ENCODE data around the gene SLC9A9.

Gene SLC9A9

DNA sequence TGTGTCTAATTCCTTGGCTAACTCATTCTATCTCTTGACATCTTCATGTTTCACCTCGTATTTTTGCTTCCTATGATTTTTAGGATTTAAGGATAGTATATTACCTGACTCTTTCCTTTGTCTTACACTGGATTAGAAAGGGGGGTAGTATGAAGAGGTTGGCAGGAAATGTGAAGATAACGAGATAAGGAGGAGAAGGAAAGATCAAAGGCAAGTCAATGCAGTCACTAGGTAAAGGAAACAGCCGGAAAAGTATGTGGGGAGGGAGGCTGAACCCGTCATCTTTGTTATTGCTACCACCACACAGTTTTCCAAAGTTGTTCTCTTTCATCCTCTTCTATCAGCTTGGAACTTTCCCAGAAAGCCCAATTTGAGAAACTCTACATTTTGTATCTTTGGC lies 90.6 kb downstream of the SLC9A9 start:
- no peak for ATAC-seq
- TF ChIP-seq, protein P1, sequence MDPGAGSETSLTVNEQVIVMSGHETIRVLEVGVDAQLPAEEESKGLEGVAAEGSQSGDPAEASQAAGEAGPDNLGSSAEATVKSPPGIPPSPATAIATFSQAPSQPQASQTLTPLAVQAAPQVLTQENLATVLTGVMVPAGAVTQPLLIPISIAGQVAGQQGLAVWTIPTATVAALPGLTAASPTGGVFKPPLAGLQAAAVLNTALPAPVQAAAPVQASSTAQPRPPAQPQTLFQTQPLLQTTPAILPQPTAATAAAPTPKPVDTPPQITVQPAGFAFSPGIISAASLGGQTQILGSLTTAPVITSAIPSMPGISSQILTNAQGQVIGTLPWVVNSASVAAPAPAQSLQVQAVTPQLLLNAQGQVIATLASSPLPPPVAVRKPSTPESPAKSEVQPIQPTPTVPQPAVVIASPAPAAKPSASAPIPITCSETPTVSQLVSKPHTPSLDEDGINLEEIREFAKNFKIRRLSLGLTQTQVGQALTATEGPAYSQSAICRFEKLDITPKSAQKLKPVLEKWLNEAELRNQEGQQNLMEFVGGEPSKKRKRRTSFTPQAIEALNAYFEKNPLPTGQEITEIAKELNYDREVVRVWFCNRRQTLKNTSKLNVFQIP (CRISPR knock-in tag; IDR thresholded peaks at IDR 0.05; ENCODE audit: borderline replicate concordance, low read depth): no peak
- TF ChIP-seq ZNF565 (CRISPR knock-in tag; conservative IDR thresholded peaks at IDR 0.05; ENCODE audit: low read depth) (no peak), BACH2 (CRISPR knock-in tag; IDR thresholded peaks at IDR 0.05; ENCODE audit: borderline replicate concordance) (no peak), CSRNP3 (CRISPR knock-in tag; IDR thresholded peaks at IDR 0.05) (no peak), RARB (CRISPR knock-in tag; IDR thresholded peaks at IDR 0.05) (no peak), OSR1 (CRISPR knock-in tag; IDR thresholded peaks at IDR 0.05) (no peak)
- TF ChIP-seq, protein P2, sequence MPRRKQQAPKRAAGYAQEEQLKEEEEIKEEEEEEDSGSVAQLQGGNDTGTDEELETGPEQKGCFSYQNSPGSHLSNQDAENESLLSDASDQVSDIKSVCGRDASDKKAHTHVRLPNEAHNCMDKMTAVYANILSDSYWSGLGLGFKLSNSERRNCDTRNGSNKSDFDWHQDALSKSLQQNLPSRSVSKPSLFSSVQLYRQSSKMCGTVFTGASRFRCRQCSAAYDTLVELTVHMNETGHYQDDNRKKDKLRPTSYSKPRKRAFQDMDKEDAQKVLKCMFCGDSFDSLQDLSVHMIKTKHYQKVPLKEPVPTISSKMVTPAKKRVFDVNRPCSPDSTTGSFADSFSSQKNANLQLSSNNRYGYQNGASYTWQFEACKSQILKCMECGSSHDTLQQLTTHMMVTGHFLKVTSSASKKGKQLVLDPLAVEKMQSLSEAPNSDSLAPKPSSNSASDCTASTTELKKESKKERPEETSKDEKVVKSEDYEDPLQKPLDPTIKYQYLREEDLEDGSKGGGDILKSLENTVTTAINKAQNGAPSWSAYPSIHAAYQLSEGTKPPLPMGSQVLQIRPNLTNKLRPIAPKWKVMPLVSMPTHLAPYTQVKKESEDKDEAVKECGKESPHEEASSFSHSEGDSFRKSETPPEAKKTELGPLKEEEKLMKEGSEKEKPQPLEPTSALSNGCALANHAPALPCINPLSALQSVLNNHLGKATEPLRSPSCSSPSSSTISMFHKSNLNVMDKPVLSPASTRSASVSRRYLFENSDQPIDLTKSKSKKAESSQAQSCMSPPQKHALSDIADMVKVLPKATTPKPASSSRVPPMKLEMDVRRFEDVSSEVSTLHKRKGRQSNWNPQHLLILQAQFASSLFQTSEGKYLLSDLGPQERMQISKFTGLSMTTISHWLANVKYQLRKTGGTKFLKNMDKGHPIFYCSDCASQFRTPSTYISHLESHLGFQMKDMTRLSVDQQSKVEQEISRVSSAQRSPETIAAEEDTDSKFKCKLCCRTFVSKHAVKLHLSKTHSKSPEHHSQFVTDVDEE (CRISPR knock-in tag; IDR thresholded peaks at IDR 0.05): no peak

GRCh38 chr3:143755978-143756377 lies 92.3 kb downstream of the SLC9A9 start:
- no peak for ATAC-seq
- no peak for TF ChIP-seq ISL1 (CRISPR knock-in tag; IDR thresholded peaks at IDR 0.05)
- TF ChIP-seq RARB (CRISPR knock-in tag; IDR thresholded peaks at IDR 0.05): no peak

DNA sequence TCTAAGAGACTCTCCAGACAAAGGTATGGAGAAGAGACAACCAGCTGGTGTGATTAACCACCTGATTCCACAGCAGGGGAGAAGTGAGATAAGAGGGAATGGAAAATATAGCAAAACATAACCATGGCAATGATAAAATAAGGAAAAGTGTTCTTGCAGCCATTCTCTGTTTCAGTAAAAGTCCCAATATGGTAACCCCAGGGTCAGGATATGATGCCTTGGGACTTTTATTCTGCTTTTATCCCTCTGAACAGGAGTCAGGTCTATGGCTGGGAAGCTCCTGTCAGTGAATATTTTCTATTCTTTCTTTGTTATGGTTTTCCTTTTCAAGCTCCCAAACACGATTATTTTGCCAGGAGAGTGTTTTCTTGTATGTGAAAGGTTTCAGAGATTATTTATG lies 94.2 kb downstream of the SLC9A9 start:
- no peak for ATAC-seq

More for the DNA sequence above, 94.2 kb downstream of the SLC9A9 start:
- TF ChIP-seq ZNF8 (CRISPR knock-in tag; IDR thresholded peaks at IDR 0.05): no peak
- TF ChIP-seq PPARA (CRISPR knock-in tag; IDR thresholded peaks at IDR 0.05; ENCODE audit: borderline replicate concordance): no peak
- no peak for TF ChIP-seq OSR1 (CRISPR knock-in tag; IDR thresholded peaks at IDR 0.05)
- no peak for TF ChIP-seq ZFP30 (CRISPR knock-in tag; IDR thresholded peaks at IDR 0.05)
- TF ChIP-seq ZNF565 (CRISPR knock-in tag; conservative IDR thresholded peaks at IDR 0.05; ENCODE audit: low read depth): no peak
- TF ChIP-seq ISL1 (CRISPR knock-in tag; IDR thresholded peaks at IDR 0.05): no peak
- TF ChIP-seq GLIS3 (CRISPR knock-in tag; IDR thresholded peaks at IDR 0.05): no peak
- TF ChIP-seq ZC3H10 (CRISPR knock-in tag; IDR thresholded peaks at IDR 0.05): no peak
- no peak for TF ChIP-seq TOX (CRISPR knock-in tag; IDR thresholded peaks at IDR 0.05; ENCODE audit: borderline replicate concordance)
- TF ChIP-seq, protein P1 (CRISPR knock-in tag; IDR thresholded peaks at IDR 0.05; ENCODE audit: borderline replicate concordance, low read depth): no peak
- no peak for TF ChIP-seq CSRNP3 (CRISPR knock-in tag; IDR thresholded peaks at IDR 0.05)
- no peak for TF ChIP-seq ZNF70 (CRISPR knock-in tag; IDR thresholded peaks at IDR 0.05)
- TF ChIP-seq TCF4 (CRISPR knock-in tag; IDR thresholded peaks at IDR 0.05; ENCODE audit: borderline replicate concordance): no peak
- TF ChIP-seq PATZ1 (CRISPR knock-in tag; IDR thresholded peaks at IDR 0.05; ENCODE audit: borderline replicate concordance): no peak
- TF ChIP-seq BACH2 (CRISPR knock-in tag; IDR thresholded peaks at IDR 0.05; ENCODE audit: borderline replicate concordance): no peak
- TF ChIP-seq CSDC2 (CRISPR knock-in tag; IDR thresholded peaks at IDR 0.05): no peak
- TF ChIP-seq SNAI2 (CRISPR knock-in tag; IDR thresholded peaks at IDR 0.05): no peak
- TF ChIP-seq ESRRG (CRISPR knock-in tag; IDR thresholded peaks at IDR 0.05): no peak
- TF ChIP-seq ZFP3 (CRISPR knock-in tag; IDR thresholded peaks at IDR 0.05): no peak
